HCT116 (cell line): ENCODE results near the gene FLG2. TPM values are rescaled to one million over a fixed set of nuclear protein-coding genes. Genes with fewer than 3 reads are reported as not detected.

Source experiments
- ATAC-seq: fragments of 200-7000 bp; cut with Tn5 transposase; 2 replicates; pipeline ENCODE4 v1.9.1; 2020; ENCODE audit warnings: mild to moderate bottlenecking, moderate library complexity
- BruUV-seq: library from RNA; stranded (reverse); fragments of 400-500 nt; replicated peaks from 2 replicates; lab custom pipeline; 2021; lab: Mats Ljungman, UMichigan
- CTCF ChIA-PET: fragments of 300-600 bp; sonication (Branson Sonifier 250); formaldehyde crosslinking; loops from one replicate; lab custom pipeline; 2021; ENCODE audit warnings: antibody characterized with exemption; lab: Charles Lee
- POLR2A ChIA-PET: fragments of 300-600, 350-600 bp; sonication (Branson Sonifier 250); formaldehyde crosslinking; loops from one replicate; lab custom pipeline; 2021; ENCODE audit warnings: antibody characterized with exemption; lab: Charles Lee
- RAD21 ChIA-PET, 2 experiments: fragments of 300-600 bp; sonication (Branson Sonifier 250); formaldehyde crosslinking; loops; one replicate each; lab custom pipeline; 2023; ENCODE audit warnings: low total read pairs in 2 of 2; ENCODE audit not compliant: uncharacterized antibody in 2 of 2, unreplicated experiment in 2 of 2, low non-redundant PET in 1 of 2; lab: Charles Lee
- DNase-seq: peaks from one replicate; pipeline ENCODE4 v3.0.0-alpha.2; 2010; ENCODE audit warnings: low read depth, low spot score
- H2AFZ ChIP-seq: fragments of 200-600 bp; shearing (Covaris generic), sonication (generic); 2 replicates; pipeline ENCODE4 v1.6.1; 2017; ENCODE audit warnings: low read depth, mixed run types, mixed read lengths, antibody characterized with exemption, low read length; ENCODE audit not compliant: poor library complexity, severe bottlenecking
- H3K27ac ChIP-seq: 2 replicates; pipeline ENCODE4 v1.5.1; 2012; ENCODE audit warnings: low read depth, low read length
- H3K27me3 ChIP-seq: fragments of 200-600 bp; sonication (generic); 2 replicates; pipeline ENCODE4 v1.6.1; 2016; ENCODE audit warnings: mixed run types, low read length, mixed read lengths; ENCODE audit not compliant: insufficient read depth
- H3K36me3 ChIP-seq, 2 experiments: fragments of 200-500 bp in 1 of 2; fragments of 200-600 bp in 1 of 2; sonication (Bioruptor generic) in 1 of 2; sonication (generic) in 1 of 2; 2 replicates each; pipeline versions ENCODE4 v1.5.1 to v1.6.1; 2014 to 2016; ENCODE audit warnings: low read length in 2 of 2, inconsistent platforms in 1 of 2, mixed read lengths in 1 of 2, mixed run types in 1 of 2; ENCODE audit not compliant: insufficient read depth in 2 of 2, control insufficient read depth in 1 of 2
- H3K4me1 ChIP-seq, 2 experiments: fragments of 200-600 bp in 1 of 2; sonication (generic) in 1 of 2; 2 replicates each; pipeline versions ENCODE4 v1.5.1 to v1.6.1; 2012 to 2017; ENCODE audit warnings: low read length in 2 of 2, inconsistent platforms in 1 of 2, mild to moderate bottlenecking in 1 of 2, mixed read lengths in 1 of 2, mixed run types in 1 of 2, moderate library complexity in 1 of 2; ENCODE audit not compliant: insufficient read depth in 2 of 2, control insufficient read depth in 1 of 2
- H3K4me2 ChIP-seq: fragments of 200-600 bp; sonication (generic); 2 replicates; pipeline ENCODE4 v1.6.1; 2017; ENCODE audit warnings: mixed run types, low read length, mixed read lengths
- H3K4me3 ChIP-seq, 2 experiments: fragments of 200-600 bp in 1 of 2; sonication (generic) in 1 of 2; replicated peaks in 1 of 2; 2 replicates each; pipeline ENCODE4 v1.5.1; 2011 to 2016; ENCODE audit warnings: low read length in 2 of 2, control low read depth in 1 of 2, low read depth in 1 of 2, mild to moderate bottlenecking in 1 of 2, mixed read lengths in 1 of 2, mixed run types in 1 of 2
- H3K79me2 ChIP-seq: fragments of 200-600 bp; sonication (generic); 2 replicates; pipeline ENCODE4 v1.6.1; 2017; ENCODE audit warnings: mild to moderate bottlenecking, mixed run types, low read length, moderate library complexity, mixed read lengths; ENCODE audit not compliant: insufficient read depth
- H3K9ac ChIP-seq: fragments of 200-600 bp; sonication (generic); 2 replicates; pipeline ENCODE4 v1.6.1; 2016; ENCODE audit warnings: low read length, mixed read lengths
- H3K9me2 ChIP-seq: fragments of 200-600 bp; sonication (generic), shearing (Covaris generic); 2 replicates; pipeline ENCODE4 v1.6.1; 2017; ENCODE audit warnings: mixed run types, mild to moderate bottlenecking, moderate library complexity; ENCODE audit not compliant: insufficient read depth
- H3K9me3 ChIP-seq, 2 experiments: fragments of 200-500 bp in 1 of 2; fragments of 200-600 bp in 1 of 2; sonication (Bioruptor generic) in 1 of 2; sonication (generic) in 1 of 2; 2 replicates each; pipeline ENCODE4 v1.6.1; 2014 to 2017; ENCODE audit warnings: low read length in 2 of 2, mixed read lengths in 2 of 2, inconsistent platforms in 1 of 2, low read depth in 1 of 2, mild to moderate bottlenecking in 1 of 2, mixed run types in 1 of 2, moderate library complexity in 1 of 2; ENCODE audit not compliant: control insufficient read depth in 1 of 2, insufficient read depth in 1 of 2
- H4K20me1 ChIP-seq: fragments of 200-600 bp; sonication (generic), shearing (Covaris generic); 2 replicates; pipeline ENCODE4 v1.6.1; 2017; ENCODE audit warnings: mixed run types, mild to moderate bottlenecking, moderate library complexity; ENCODE audit not compliant: insufficient read depth
- CEBPB ChIP-seq: IDR thresholded peaks from 2 replicates; pipeline ENCODE4 v1.6.1; 2012; ENCODE audit warnings: low read depth
- ELF1 ChIP-seq: IDR thresholded peaks from 2 replicates; pipeline ENCODE4 v1.6.1; 2012; ENCODE audit warnings: low read depth, borderline replicate concordance
- EZH2 ChIP-seq: fragments of 200-600 bp; sonication (generic); IDR thresholded peaks from 2 replicates; pipeline ENCODE4 v1.6.1; 2017; ENCODE audit warnings: antibody characterized with exemption, mixed run types
- EZH2phosphoT487 ChIP-seq: fragments of 200-600 bp; IDR thresholded peaks from 2 replicates; pipeline ENCODE4 v1.6.1; 2018; ENCODE audit warnings: antibody characterized with exemption, borderline replicate concordance
- FOSL1 ChIP-seq: IDR thresholded peaks from 2 replicates; pipeline ENCODE4 v1.6.1; 2012; ENCODE audit warnings: low read depth
- POLR2AphosphoS5 ChIP-seq: IDR thresholded peaks from 2 replicates; pipeline ENCODE4 v1.6.1; 2011; ENCODE audit warnings: mild to moderate bottlenecking, low read depth, low read length, moderate library complexity
- SIN3A ChIP-seq: IDR thresholded peaks from 2 replicates; pipeline ENCODE4 v1.6.1; 2012; ENCODE audit warnings: low read depth
- SRF ChIP-seq: IDR thresholded peaks from 2 replicates; pipeline ENCODE4 v1.6.1; 2012; ENCODE audit warnings: low read depth
- TCF7L2 ChIP-seq: IDR thresholded peaks from 2 replicates; pipeline ENCODE4 v1.7.0; 2011; ENCODE audit warnings: borderline replicate concordance, inconsistent platforms; ENCODE audit not compliant: insufficient read depth, insufficient read length; ENCODE audit errors: extremely low read depth
- YY1 ChIP-seq: IDR thresholded peaks from 2 replicates; pipeline ENCODE4 v1.6.1; 2011; ENCODE audit warnings: low read length, low read depth, moderate library complexity, mild to moderate bottlenecking; ENCODE audit not compliant: insufficient replicate concordance; ENCODE audit errors: extremely low read depth
- intact Hi-C: fragments of 100-400 bp; cut with micrococcal nuclease; formaldehyde crosslinking; loops from 2 replicates; pipeline ENCODE4 v1.10.0; 2022
- total RNA-seq: library from RNA; stranded (reverse); gene quantifications from one replicate; pipeline ENCODE4 v1.2.1, GENCODE V29; 2021; ENCODE audit not compliant: unreplicated experiment
- TF ChIP-seq, protein P1 (sequence below), 3 experiments: fragments of 200-600 bp in 1 of 3; sonication (generic) in 1 of 3; IDR thresholded peaks in 2 of 3; conservative IDR thresholded peaks in 1 of 3; 2 replicates each; pipeline ENCODE4 v1.5.1; 2012 to 2017; ENCODE audit warnings: low read depth in 2 of 3, low read length in 2 of 3, antibody characterized with exemption in 1 of 3, borderline replicate concordance in 1 of 3, control low read depth in 1 of 3, mild to moderate bottlenecking in 1 of 3, mixed read lengths in 1 of 3, mixed run types in 1 of 3, moderate library complexity in 1 of 3; ENCODE audit not compliant: insufficient read depth in 1 of 3
- TF ChIP-seq, protein P2 (sequence below): IDR thresholded peaks from 2 replicates; pipeline ENCODE4 v1.6.1; 2012
- TF ChIP-seq, protein P3 (sequence below): IDR thresholded peaks from 2 replicates; pipeline ENCODE4 v1.6.1; 2011; ENCODE audit warnings: mild to moderate bottlenecking, low read length, moderate library complexity; ENCODE audit not compliant: insufficient replicate concordance; ENCODE audit errors: extremely low read depth

Gene FLG2
- total RNA-seq, 1 experiment from 2014 or later: not detected

GRCh38 chr1:152328801-152329391, 30.9 kb downstream of the FLG2 start:
- ChIA-PET RAD21 (no interaction called here), CTCF (no interaction called here), POLR2A (no interaction called here)
- Histone ChIP-seq H3K4me3 (no peak overlapping the region), H3K9me3 (no peaks in the 10 kb centered on the region), H3K4me2 (no peak overlapping the region), H3K27ac (no peak overlapping the region), H3K36me3 (no peaks in the 10 kb centered on the region), H3K79me2 (no peaks in the 10 kb centered on the region), H2AFZ (no peak overlapping the region), H4K20me1 (no peaks in the 10 kb centered on the region), H3K4me1 (no peaks in the 10 kb centered on the region), H3K9me2 (no peaks in the 10 kb centered on the region), H3K9ac (no peak overlapping the region), H3K27me3 (0 out of 2 replicates have a peak, but pooled peaks cover 9% of the 10 kb centered on the region)
- ATAC-seq: no peak
- intact Hi-C loops: no loop called here
- DNase-seq: no peak
- BruUV-seq: no TSS peak
- TF ChIP-seq, protein P1, sequence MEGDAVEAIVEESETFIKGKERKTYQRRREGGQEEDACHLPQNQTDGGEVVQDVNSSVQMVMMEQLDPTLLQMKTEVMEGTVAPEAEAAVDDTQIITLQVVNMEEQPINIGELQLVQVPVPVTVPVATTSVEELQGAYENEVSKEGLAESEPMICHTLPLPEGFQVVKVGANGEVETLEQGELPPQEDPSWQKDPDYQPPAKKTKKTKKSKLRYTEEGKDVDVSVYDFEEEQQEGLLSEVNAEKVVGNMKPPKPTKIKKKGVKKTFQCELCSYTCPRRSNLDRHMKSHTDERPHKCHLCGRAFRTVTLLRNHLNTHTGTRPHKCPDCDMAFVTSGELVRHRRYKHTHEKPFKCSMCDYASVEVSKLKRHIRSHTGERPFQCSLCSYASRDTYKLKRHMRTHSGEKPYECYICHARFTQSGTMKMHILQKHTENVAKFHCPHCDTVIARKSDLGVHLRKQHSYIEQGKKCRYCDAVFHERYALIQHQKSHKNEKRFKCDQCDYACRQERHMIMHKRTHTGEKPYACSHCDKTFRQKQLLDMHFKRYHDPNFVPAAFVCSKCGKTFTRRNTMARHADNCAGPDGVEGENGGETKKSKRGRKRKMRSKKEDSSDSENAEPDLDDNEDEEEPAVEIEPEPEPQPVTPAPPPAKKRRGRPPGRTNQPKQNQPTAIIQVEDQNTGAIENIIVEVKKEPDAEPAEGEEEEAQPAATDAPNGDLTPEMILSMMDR (IDR thresholded peaks at IDR 0.05 in 2 of 3, conservative IDR thresholded peaks at IDR 0.05 in 1 of 3; ENCODE audit: borderline replicate concordance in 1 of 3, insufficient read depth in 1 of 3, low read depth in 2 of 3, low read length in 2 of 3): no peak
- TF ChIP-seq CEBPB (no peak), SRF (no peak), EZH2phosphoT487 (no peak)

- intact Hi-C loops: no loop called here
- ATAC-seq (peak; percentile 49; the same call in 1 of the 2 replicates), DNase-seq (no peak)
- ChIA-PET POLR2A (no interaction called here), CTCF (no interaction called here), RAD21 (no interaction called here)
- no peak within 1 kb of the TSS for H3K9ac ChIP-seq
- no peak within 1 kb of the TSS for H3K27ac ChIP-seq
- H3K9me3 ChIP-seq: no peaks in the 10 kb centered on the region
- no peak within 1 kb of the TSS for H3K4me2 ChIP-seq
- TF ChIP-seq YY1 (no peak), FOSL1 (no peak), TCF7L2 (no peak), POLR2AphosphoS5 (no peak), EZH2 (no peak), SIN3A (no peak), EZH2phosphoT487 (no peak), ELF1 (no peak)
- TF ChIP-seq, protein P2, sequence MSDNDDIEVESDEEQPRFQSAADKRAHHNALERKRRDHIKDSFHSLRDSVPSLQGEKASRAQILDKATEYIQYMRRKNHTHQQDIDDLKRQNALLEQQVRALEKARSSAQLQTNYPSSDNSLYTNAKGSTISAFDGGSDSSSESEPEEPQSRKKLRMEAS: no peak
- TF ChIP-seq, protein P3, sequence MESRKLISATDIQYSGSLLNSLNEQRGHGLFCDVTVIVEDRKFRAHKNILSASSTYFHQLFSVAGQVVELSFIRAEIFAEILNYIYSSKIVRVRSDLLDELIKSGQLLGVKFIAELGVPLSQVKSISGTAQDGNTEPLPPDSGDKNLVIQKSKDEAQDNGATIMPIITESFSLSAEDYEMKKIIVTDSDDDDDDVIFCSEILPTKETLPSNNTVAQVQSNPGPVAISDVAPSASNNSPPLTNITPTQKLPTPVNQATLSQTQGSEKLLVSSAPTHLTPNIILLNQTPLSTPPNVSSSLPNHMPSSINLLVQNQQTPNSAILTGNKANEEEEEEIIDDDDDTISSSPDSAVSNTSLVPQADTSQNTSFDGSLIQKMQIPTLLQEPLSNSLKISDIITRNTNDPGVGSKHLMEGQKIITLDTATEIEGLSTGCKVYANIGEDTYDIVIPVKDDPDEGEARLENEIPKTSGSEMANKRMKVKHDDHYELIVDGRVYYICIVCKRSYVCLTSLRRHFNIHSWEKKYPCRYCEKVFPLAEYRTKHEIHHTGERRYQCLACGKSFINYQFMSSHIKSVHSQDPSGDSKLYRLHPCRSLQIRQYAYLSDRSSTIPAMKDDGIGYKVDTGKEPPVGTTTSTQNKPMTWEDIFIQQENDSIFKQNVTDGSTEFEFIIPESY: no peak
- H2AFZ ChIP-seq: no peak within 1 kb of the TSS
- H3K4me1 ChIP-seq: no peaks in the 10 kb centered on the region
- peaks cover 9% of the 10 kb centered on the region; the same call in 1 of the 2 replicates for H3K27me3 ChIP-seq
- no peaks in the 10 kb centered on the region for H3K9me2 ChIP-seq
- no peaks in the 10 kb centered on the region for H3K36me3 ChIP-seq
- no peaks in the 10 kb centered on the region for H4K20me1 ChIP-seq
- H3K4me3 ChIP-seq: no peak within 1 kb of the TSS
- no TSS peak for BruUV-seq
- no peaks in the 10 kb centered on the region for H3K79me2 ChIP-seq
Measured at GRCh38 chr1:152325111-152325510, 34.7 kb downstream of the FLG2 start, which contains the start of gene FLG. FLG (minus strand) TSS chr1:152325239; CDS start chr1:152315456, 9,783 bp downstream.
